Endothelial cell (in vitro differentiated cells): ENCODE results near the gene MEPE. TPM values are rescaled to one million over a fixed set of nuclear protein-coding genes. Genes with fewer than 3 reads are reported as not detected.

ENCODE experiments used
- DNase-seq: peaks from one replicate; pipeline ENCODE4 v3.0.0; 2021; ENCODE audit warnings: low spot score
- H3K27ac Mint-ChIP-seq: one replicate; pipeline ENCODE4 v1.8.0; 2021; ENCODE audit warnings: mixed read lengths, inconsistent platforms; ENCODE audit not compliant: unreplicated experiment
- H3K27me3 Mint-ChIP-seq: one replicate; pipeline ENCODE4 v1.8.0; 2021; ENCODE audit warnings: mild to moderate bottlenecking, moderate library complexity, mixed read lengths, inconsistent platforms; ENCODE audit not compliant: unreplicated experiment
- H3K36me3 Mint-ChIP-seq: one replicate; pipeline ENCODE4 v1.8.0; 2021; ENCODE audit warnings: mild to moderate bottlenecking, low read depth, mixed read lengths, inconsistent platforms; ENCODE audit not compliant: unreplicated experiment
- H3K4me1 Mint-ChIP-seq: one replicate; pipeline ENCODE4 v1.8.0; 2021; ENCODE audit warnings: mild to moderate bottlenecking, mixed read lengths, inconsistent platforms; ENCODE audit not compliant: unreplicated experiment
- H3K4me3 Mint-ChIP-seq: one replicate; pipeline ENCODE4 v1.8.0; 2021; ENCODE audit warnings: mild to moderate bottlenecking, mixed read lengths, inconsistent platforms; ENCODE audit not compliant: unreplicated experiment
- H3K9me3 Mint-ChIP-seq: one replicate; pipeline ENCODE4 v1.8.0; 2021; ENCODE audit warnings: mixed read lengths, inconsistent platforms; ENCODE audit not compliant: unreplicated experiment
- total RNA-seq: library from RNA; stranded (reverse); fragmentation: NEBNext Ultra II Directional; extraction: Animal tissue kit (Norgen Biotek cat#: 25700); gene quantifications from one replicate; pipeline ENCODE4 v1.2.1, GENCODE V29; 2021; ENCODE audit not compliant: unreplicated experiment
- TF ChIP-seq, protein P1 (sequence below): fragments of 200-600 bp; sonication (generic); IDR thresholded peaks from one replicate; pipeline ENCODE4 v1.5.0; 2021; ENCODE audit warnings: antibody characterized with exemption; ENCODE audit not compliant: unreplicated experiment

The MEPE gene
- total RNA-seq, 1 donor from 2014 or later = not detected

GRCh38 chr4:87895964-87896621, 63.3 kb downstream of the MEPE start:
- peaks cover 5% of the 10 kb centered on the region for H3K27me3 Mint-ChIP-seq
- peaks cover 15% of the 10 kb centered on the region for H3K4me1 Mint-ChIP-seq
- H3K4me3 Mint-ChIP-seq = no peak overlapping the region
- H3K27ac Mint-ChIP-seq = peak overlapping the region; percentile 74
- H3K9me3 Mint-ChIP-seq = no peaks in the 10 kb centered on the region
- peaks cover 16% of the 10 kb centered on the region for H3K36me3 Mint-ChIP-seq
- DNase-seq = no peak
- TF ChIP-seq, protein P1, sequence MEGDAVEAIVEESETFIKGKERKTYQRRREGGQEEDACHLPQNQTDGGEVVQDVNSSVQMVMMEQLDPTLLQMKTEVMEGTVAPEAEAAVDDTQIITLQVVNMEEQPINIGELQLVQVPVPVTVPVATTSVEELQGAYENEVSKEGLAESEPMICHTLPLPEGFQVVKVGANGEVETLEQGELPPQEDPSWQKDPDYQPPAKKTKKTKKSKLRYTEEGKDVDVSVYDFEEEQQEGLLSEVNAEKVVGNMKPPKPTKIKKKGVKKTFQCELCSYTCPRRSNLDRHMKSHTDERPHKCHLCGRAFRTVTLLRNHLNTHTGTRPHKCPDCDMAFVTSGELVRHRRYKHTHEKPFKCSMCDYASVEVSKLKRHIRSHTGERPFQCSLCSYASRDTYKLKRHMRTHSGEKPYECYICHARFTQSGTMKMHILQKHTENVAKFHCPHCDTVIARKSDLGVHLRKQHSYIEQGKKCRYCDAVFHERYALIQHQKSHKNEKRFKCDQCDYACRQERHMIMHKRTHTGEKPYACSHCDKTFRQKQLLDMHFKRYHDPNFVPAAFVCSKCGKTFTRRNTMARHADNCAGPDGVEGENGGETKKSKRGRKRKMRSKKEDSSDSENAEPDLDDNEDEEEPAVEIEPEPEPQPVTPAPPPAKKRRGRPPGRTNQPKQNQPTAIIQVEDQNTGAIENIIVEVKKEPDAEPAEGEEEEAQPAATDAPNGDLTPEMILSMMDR = no peak

Other genes starting within 250 kb of the MEPE start
- not detected for gene DSPP, start 224.4 kb upstream of the MEPE start, total RNA-seq
- gene DMP1, start 182.7 kb upstream of the MEPE start, total RNA-seq = 0.13 TPM
- not detected for gene IBSP, start 33.4 kb upstream of the MEPE start, total RNA-seq
- 4.7 TPM for gene SPP1, start 142.7 kb downstream of the MEPE start, total RNA-seq
- 31.1 TPM for gene PKD2, start 174.7 kb downstream of the MEPE start, total RNA-seq